ENCODE data around the gene HSPB9. TPM values are rescaled to one million over a fixed set of nuclear protein-coding genes. Genes with fewer than 3 reads are reported as not detected.

Gene HSPB9
- total and polyA plus RNA-seq, 10 of the 15 experiments (the other 5 are each of a cell fraction or from before 2014, with no cell fraction given), result 0.04 to 0.40 (median 0.11) TPM; not detected in 7

DNA sequence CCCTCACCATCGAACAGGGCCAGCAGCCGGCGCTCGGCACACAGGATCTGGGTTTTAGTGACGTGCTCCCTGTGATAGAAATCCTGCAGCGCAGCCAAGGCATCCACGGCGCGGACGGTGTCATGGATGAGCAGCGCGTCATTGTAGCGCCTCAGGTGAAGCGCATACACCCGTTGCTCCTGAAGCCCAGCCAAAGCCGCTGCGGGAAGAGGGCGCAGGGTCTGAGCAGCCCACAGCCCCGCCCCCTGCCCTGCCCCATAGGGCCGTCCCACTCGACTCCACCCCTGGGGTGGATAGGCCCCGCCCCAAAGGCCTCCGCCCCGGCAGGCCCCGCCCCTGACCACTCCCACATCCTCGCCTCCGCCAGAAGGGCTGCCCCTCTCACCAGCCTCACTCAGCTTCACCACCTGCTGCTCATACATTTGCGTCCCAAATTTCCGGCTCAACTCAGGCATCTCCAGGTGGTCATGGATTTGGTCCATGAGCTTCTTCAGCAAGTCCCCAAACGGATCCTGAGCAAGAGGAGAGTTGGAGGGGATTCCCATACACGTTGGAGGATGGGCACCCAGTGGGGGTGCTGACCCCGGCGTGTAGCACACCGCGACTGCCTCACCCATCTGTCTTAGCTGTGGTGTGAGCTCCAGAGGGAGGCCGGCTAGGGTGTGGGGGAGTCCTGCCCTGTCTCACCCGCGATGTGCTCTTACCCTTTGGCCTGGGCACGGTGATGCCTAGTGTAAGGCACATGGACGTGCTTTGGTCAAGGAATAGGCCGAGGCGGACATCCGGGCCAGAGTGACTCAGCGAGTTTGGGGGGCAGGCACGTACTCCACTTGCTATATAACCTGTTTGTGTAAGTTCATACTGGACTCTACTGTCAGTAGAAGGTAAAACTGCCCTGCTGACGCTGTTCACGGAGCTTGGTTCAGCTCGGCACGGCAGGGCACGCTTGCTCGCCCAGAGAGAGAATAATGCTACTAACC, 14.7 kb upstream of the HSPB9 start:
- SMC1A ChIA-PET (ENCODE audit: uncharacterized antibody, unreplicated experiment), result interaction anchor here (0.6 kb wide), 1 partner anchor 362 kb away, joined by 3 read pairs; no protein-coding TSS in a partner anchor
- no peak for DNase-seq (ENCODE audit: low read depth, low spot score)
- Histone ChIP-seq H4K20me1 (ENCODE audit: control insufficient read depth, insufficient read depth) (no peaks in the 10 kb centered on the region), H3K27ac (ENCODE audit: control insufficient read depth, insufficient read depth) (no peak overlapping the region), H3K9me3 (replicated peaks; ENCODE audit: control insufficient read depth, insufficient read depth, low read length) (no peaks in the 10 kb centered on the region), H3K9ac (ENCODE audit: control insufficient read depth, insufficient read depth, low read length) (no peak overlapping the region), H3K27me3 (replicated peaks in 1 of 2; ENCODE audit: control insufficient read depth in 2 of 2, insufficient read depth in 2 of 2, low read length in 1 of 2) (no peaks in the 10 kb centered on the region), H3K79me2 (ENCODE audit: control insufficient read depth, insufficient read depth, low read length) (peaks cover 13% of the 10 kb centered on the region), H3K4me3 (no peak overlapping the region), H2AFZ (ENCODE audit: control insufficient read depth, low read depth, low read length) (no peak overlapping the region), H3K4me2 (ENCODE audit: control insufficient read depth, insufficient read depth) (peak overlapping the region; percentile 28; the same call in 1 of the 2 replicates), H3K4me1 (ENCODE audit: control insufficient read depth, insufficient read depth, low read length) (peaks cover 13% of the 10 kb centered on the region), H3K36me3 (ENCODE audit: control insufficient read depth in 2 of 2, insufficient read depth in 2 of 2, low read length in 1 of 2) (peaks cover 0 to 2% of the 10 kb centered on the region in 2 experiments; a peak in 1 of 4 replicates)
- in situ Hi-C loops (cut with MboI), result no loop called here
- WGBS (ENCODE audit: insufficient coverage, insufficient replicate concordance, low lambda C conversion rate, missing lambda C conversion rate), result 50% methylated on average over 42 of the region's 51 CpGs
- peak; percentile 23 for FAIRE-seq
- peak; percentile 89 for ATAC-seq
- POLR2A ChIA-PET, result interaction anchor here (0.6 to 1.4 kb wide), 8 partner anchors 10 to 148 kb away, joined by 3 to 5 read pairs (median 3); partner anchors contain the start of genes KAT2A, NKIRAS2 and ZNF385C
- BruUV-seq (replicated peaks), result no TSS peak
- RAD21 ChIA-PET (ENCODE audit: unreplicated experiment), result interaction anchor here (0.5 to 1.2 kb wide), 4 partner anchors 13 to 498 kb away, joined by 3 to 6 read pairs (median 3); partner anchors contain the start of gene KAT2A
- CTCF ChIA-PET, result interaction anchor here (0.6 to 7.5 kb wide), 14 partner anchors 8 to 149 kb away, joined by 3 to 61 read pairs (median 4); partner anchors contain the start of genes KCNH4, NKIRAS2 and ZNF385C
- intact Hi-C loops (cut with micrococcal nuclease; ENCODE audit: unreplicated experiment), result no loop called here
- no peak for TF ChIP-seq BRCA1 (IDR thresholded peaks at IDR 0.05; ENCODE audit: low read depth, low read length)
- TF ChIP-seq, protein P1, sequence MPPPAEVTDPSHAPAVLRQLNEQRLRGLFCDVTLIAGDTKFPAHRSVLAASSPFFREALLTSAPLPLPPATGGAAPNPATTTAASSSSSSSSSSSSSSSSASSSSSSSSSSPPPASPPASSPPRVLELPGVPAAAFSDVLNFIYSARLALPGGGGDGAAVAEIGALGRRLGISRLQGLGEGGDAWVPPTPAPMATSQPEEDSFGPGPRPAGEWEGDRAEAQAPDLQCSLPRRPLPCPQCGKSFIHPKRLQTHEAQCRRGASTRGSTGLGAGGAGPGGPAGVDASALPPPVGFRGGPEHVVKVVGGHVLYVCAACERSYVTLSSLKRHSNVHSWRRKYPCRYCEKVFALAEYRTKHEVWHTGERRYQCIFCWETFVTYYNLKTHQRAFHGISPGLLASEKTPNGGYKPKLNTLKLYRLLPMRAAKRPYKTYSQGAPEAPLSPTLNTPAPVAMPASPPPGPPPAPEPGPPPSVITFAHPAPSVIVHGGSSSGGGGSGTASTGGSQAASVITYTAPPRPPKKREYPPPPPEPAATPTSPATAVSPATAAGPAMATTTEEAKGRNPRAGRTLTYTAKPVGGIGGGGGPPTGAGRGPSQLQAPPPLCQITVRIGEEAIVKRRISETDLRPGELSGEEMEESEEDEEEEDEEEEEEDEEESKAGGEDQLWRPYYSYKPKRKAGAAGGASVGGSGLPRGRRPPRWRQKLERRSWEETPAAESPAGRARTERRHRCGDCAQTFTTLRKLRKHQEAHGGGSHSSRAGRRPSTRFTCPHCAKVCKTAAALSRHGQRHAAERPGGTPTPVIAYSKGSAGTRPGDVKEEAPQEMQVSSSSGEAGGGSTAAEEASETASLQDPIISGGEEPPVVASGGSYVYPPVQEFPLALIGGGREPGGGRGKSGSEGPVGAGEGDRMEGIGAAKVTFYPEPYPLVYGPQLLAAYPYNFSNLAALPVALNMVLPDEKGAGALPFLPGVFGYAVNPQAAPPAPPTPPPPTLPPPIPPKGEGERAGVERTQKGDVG (CRISPR knock-in tag; IDR thresholded peaks at IDR 0.05), result no peak
- no peak for TF ChIP-seq TARDBP (IDR thresholded peaks at IDR 0.05; ENCODE audit: borderline replicate concordance)
- TF ChIP-seq IRF4 (IDR thresholded peaks at IDR 0.05; ENCODE audit: low read depth, low read length), result no peak
- TF ChIP-seq POLR2A (IDR thresholded peaks at IDR 0.05; ENCODE audit: low read depth, low read length), result peak; percentile 43; the same call in 1 of the 2 replicates
- TF ChIP-seq ZBED1 (IDR thresholded peaks at IDR 0.05; ENCODE audit: borderline replicate concordance), result no peak
- TF ChIP-seq LARP7 (IDR thresholded peaks at IDR 0.05), result 0 out of 2 replicates have a peak, but pooled peaks have one; percentile 31
- TF ChIP-seq, protein P2, sequence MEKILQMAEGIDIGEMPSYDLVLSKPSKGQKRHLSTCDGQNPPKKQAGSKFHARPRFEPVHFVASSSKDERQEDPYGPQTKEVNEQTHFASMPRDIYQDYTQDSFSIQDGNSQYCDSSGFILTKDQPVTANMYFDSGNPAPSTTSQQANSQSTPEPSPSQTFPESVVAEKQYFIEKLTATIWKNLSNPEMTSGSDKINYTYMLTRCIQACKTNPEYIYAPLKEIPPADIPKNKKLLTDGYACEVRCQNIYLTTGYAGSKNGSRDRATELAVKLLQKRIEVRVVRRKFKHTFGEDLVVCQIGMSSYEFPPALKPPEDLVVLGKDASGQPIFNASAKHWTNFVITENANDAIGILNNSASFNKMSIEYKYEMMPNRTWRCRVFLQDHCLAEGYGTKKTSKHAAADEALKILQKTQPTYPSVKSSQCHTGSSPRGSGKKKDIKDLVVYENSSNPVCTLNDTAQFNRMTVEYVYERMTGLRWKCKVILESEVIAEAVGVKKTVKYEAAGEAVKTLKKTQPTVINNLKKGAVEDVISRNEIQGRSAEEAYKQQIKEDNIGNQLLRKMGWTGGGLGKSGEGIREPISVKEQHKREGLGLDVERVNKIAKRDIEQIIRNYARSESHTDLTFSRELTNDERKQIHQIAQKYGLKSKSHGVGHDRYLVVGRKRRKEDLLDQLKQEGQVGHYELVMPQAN (conservative IDR thresholded peaks at IDR 0.05), result no peak
- TF ChIP-seq ATF7 (IDR thresholded peaks at IDR 0.05; ENCODE audit: low read depth), result no peak
- TF ChIP-seq, protein P3, sequence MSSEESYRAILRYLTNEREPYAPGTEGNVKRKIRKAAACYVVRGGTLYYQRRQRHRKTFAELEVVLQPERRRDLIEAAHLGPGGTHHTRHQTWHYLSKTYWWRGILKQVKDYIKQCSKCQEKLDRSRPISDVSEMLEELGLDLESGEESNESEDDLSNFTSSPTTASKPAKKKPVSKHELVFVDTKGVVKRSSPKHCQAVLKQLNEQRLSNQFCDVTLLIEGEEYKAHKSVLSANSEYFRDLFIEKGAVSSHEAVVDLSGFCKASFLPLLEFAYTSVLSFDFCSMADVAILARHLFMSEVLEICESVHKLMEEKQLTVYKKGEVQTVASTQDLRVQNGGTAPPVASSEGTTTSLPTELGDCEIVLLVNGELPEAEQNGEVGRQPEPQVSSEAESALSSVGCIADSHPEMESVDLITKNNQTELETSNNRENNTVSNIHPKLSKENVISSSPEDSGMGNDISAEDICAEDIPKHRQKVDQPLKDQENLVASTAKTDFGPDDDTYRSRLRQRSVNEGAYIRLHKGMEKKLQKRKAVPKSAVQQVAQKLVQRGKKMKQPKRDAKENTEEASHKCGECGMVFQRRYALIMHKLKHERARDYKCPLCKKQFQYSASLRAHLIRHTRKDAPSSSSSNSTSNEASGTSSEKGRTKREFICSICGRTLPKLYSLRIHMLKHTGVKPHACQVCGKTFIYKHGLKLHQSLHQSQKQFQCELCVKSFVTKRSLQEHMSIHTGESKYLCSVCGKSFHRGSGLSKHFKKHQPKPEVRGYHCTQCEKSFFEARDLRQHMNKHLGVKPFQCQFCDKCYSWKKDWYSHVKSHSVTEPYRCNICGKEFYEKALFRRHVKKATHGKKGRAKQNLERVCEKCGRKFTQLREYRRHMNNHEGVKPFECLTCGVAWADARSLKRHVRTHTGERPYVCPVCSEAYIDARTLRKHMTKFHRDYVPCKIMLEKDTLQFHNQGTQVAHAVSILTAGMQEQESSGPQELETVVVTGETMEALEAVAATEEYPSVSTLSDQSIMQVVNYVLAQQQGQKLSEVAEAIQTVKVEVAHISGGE (CRISPR knock-in tag; IDR thresholded peaks at IDR 0.05), result no peak
- no peak for TF ChIP-seq GABPA (IDR thresholded peaks at IDR 0.05; ENCODE audit: low read depth)
- TF ChIP-seq, protein P4, sequence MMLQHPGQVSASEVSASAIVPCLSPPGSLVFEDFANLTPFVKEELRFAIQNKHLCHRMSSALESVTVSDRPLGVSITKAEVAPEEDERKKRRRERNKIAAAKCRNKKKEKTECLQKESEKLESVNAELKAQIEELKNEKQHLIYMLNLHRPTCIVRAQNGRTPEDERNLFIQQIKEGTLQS (IDR thresholded peaks at IDR 0.05; ENCODE audit: borderline replicate concordance, extremely low read depth, low read depth, low read length), result no peak
